Measurements from ENCODE around the gene RD3L. TPM values are rescaled to one million over a fixed set of nuclear protein-coding genes. Genes with fewer than 3 reads are reported as not detected.

Gene RD3L
- total RNA-seq, 1 donor from 2014 or later = not detected

- Mint-ChIP-seq H3K4me1 (ENCODE audit: low read depth) (peaks cover 5% of the 10 kb centered on the region), H3K36me3 (ENCODE audit: insufficient read depth) (no peaks in the 10 kb centered on the region), H3K4me3 (ENCODE audit: low read depth) (peak overlapping the region; percentile 84), H3K27ac (peak overlapping the region; percentile 82), H3K9me3 (ENCODE audit: low read depth) (no peaks in the 10 kb centered on the region), H3K27me3 (no peaks in the 10 kb centered on the region)
- DNase-seq (ENCODE audit: low spot score, unreplicated experiment) = peak; percentile 94
- TF ChIP-seq CTCF (IDR thresholded peaks at IDR 0.05; ENCODE audit: unreplicated experiment) = peak; percentile 99
These were observed 21.1 kb downstream of the RD3L start for GRCh38 chr14:103920981-103921854.

GRCh38 chr14:103916636-103917262 is 25.6 kb downstream of the RD3L start:
- no peak for DNase-seq (ENCODE audit: low spot score, unreplicated experiment)
- Mint-ChIP-seq H3K4me3 (ENCODE audit: low read depth) (no peak overlapping the region), H3K27me3 (no peaks in the 10 kb centered on the region), H3K27ac (peak overlapping the region; percentile 10), H3K9me3 (ENCODE audit: low read depth) (no peaks in the 10 kb centered on the region), H3K36me3 (ENCODE audit: insufficient read depth) (peaks cover 9% of the 10 kb centered on the region), H3K4me1 (ENCODE audit: low read depth) (peaks cover 5% of the 10 kb centered on the region)
- no peak for TF ChIP-seq CTCF (IDR thresholded peaks at IDR 0.05; ENCODE audit: unreplicated experiment)

GRCh38 chr14:103915616-103916015 is 26.7 kb downstream of the RD3L start:
- no peak overlapping the region for H3K27ac Mint-ChIP-seq
- H3K9me3 Mint-ChIP-seq (ENCODE audit: low read depth) = no peaks in the 10 kb centered on the region
- no peak for DNase-seq (ENCODE audit: low spot score, unreplicated experiment)
- H3K4me3 Mint-ChIP-seq (ENCODE audit: low read depth) = no peak overlapping the region
- H3K36me3 Mint-ChIP-seq (ENCODE audit: insufficient read depth) = peaks cover 9% of the 10 kb centered on the region
- peaks cover 2% of the 10 kb centered on the region for H3K4me1 Mint-ChIP-seq (ENCODE audit: low read depth)
- H3K27me3 Mint-ChIP-seq = no peaks in the 10 kb centered on the region
- TF ChIP-seq CTCF (IDR thresholded peaks at IDR 0.05; ENCODE audit: unreplicated experiment) = no peak

- no peaks in the 10 kb centered on the region for H3K27me3 Mint-ChIP-seq
- peaks cover 11% of the 10 kb centered on the region for H3K36me3 Mint-ChIP-seq (ENCODE audit: insufficient read depth)
- H3K4me3 Mint-ChIP-seq (ENCODE audit: low read depth) = no peak overlapping the region
- no peak for DNase-seq (ENCODE audit: low spot score, unreplicated experiment)
- no peak for TF ChIP-seq CTCF (IDR thresholded peaks at IDR 0.05; ENCODE audit: unreplicated experiment)
- peaks cover 2% of the 10 kb centered on the region for H3K4me1 Mint-ChIP-seq (ENCODE audit: low read depth)
- no peak overlapping the region for H3K27ac Mint-ChIP-seq
- no peaks in the 10 kb centered on the region for H3K9me3 Mint-ChIP-seq (ENCODE audit: low read depth)
These were observed 31.3 kb downstream of the RD3L start for GRCh38 chr14:103910984-103911383.

- peak overlapping the region; percentile 42 for H3K4me3 Mint-ChIP-seq (ENCODE audit: low read depth)
- peak; percentile 90 for TF ChIP-seq CTCF (IDR thresholded peaks at IDR 0.05; ENCODE audit: unreplicated experiment)
These were observed 31.9 kb downstream of the RD3L start for GRCh38 chr14:103910262-103910935.

More at GRCh38 chr14:103910262-103910935, 31.9 kb downstream of the RD3L start:
- H3K36me3 Mint-ChIP-seq (ENCODE audit: insufficient read depth) = peaks cover 7% of the 10 kb centered on the region
- peak; percentile 71 for DNase-seq (ENCODE audit: low spot score, unreplicated experiment)
- H3K9me3 Mint-ChIP-seq (ENCODE audit: low read depth) = no peaks in the 10 kb centered on the region
- H3K4me1 Mint-ChIP-seq (ENCODE audit: low read depth) = peaks cover 2% of the 10 kb centered on the region
- no peaks in the 10 kb centered on the region for H3K27me3 Mint-ChIP-seq
- peak overlapping the region; percentile 2 for H3K27ac Mint-ChIP-seq

All from progenitor cell of endocrine pancreas (in vitro differentiated cells).